Naive B cell (primary cell): ENCODE measurements around the gene RPS21. TPM values are rescaled to one million over a fixed set of nuclear protein-coding genes. Genes with fewer than 3 reads are reported as not detected.

Experiments
- ATAC-seq, 2 donors: fragments of 150-1000 bp; cut with Tn5 transposase; 2 replicates each; pipeline ENCODE4 v1.10.0; 2021; ENCODE audit warnings: low read depth in 2 of 2, mild to moderate bottlenecking in 2 of 2, moderate library complexity in 2 of 2
- DNase-seq: peaks from one replicate; pipeline ENCODE4 v3.0.0; 2022
- H3K27ac Mint-ChIP-seq, 6 donors: one replicate each; pipeline ENCODE4 v1.8.0; 2020 to 2022; ENCODE audit warnings: mild to moderate bottlenecking in 6 of 6, mixed read lengths in 6 of 6, moderate library complexity in 5 of 6, inconsistent platforms in 2 of 6
- H3K27me3 Mint-ChIP-seq, 3 donors: one replicate each; pipeline ENCODE4 v1.8.0; 2021 to 2022; ENCODE audit warnings: mixed read lengths in 3 of 3, mild to moderate bottlenecking in 1 of 3
- H3K36me3 Mint-ChIP-seq, 2 donors: one replicate each; pipeline ENCODE4 v1.8.0; 2020 to 2022; ENCODE audit warnings: mixed read lengths in 2 of 2, inconsistent platforms in 1 of 2, mild to moderate bottlenecking in 1 of 2
- H3K4me1 Mint-ChIP-seq, 3 donors: one replicate each; pipeline ENCODE4 v1.8.0; 2020 to 2022; ENCODE audit warnings: mixed read lengths in 3 of 3, inconsistent platforms in 1 of 3, mild to moderate bottlenecking in 1 of 3, moderate library complexity in 1 of 3
- H3K4me3 Mint-ChIP-seq, 8 donors: one replicate each; pipeline ENCODE4 v1.8.0; 2020 to 2022; ENCODE audit warnings: mild to moderate bottlenecking in 8 of 8, mixed read lengths in 8 of 8, moderate library complexity in 8 of 8, inconsistent platforms in 2 of 8
- H3K9me3 Mint-ChIP-seq, 7 donors: one replicate each; pipeline ENCODE4 v1.8.0; 2020 to 2022; ENCODE audit warnings: mixed read lengths in 7 of 7, mild to moderate bottlenecking in 5 of 7, inconsistent platforms in 2 of 7, moderate library complexity in 1 of 7
- polyA plus RNA-seq, 6 donors: library from polyadenylated mRNA; unstranded; fragments of 300-500 nt; fragmentation: Illumina TruSeq; gene quantifications; one replicate each; pipeline ENCODE4 v1.2.3, GENCODE V29; 2021; ENCODE audit warnings: low read depth in 6 of 6

Gene RPS21
- polyA plus RNA-seq = 1,000 to 10,000 TPM; 1,712 to 3,127 (median 2,557) TPM

GRCh38 chr20:62386383-62387218 lies at the start of gene RPS21:
Gene RPS21, plus strand, starts transcription at chr20:62387103. Its CDS starts 236 bp downstream, at chr20:62387339.
- H3K27ac Mint-ChIP-seq = peak within 1 kb of the TSS; percentile 91 to 99 (median 96)
- H3K4me3 Mint-ChIP-seq = peak within 1 kb of the TSS; percentile 88 to 96 (median 92)
- H3K27me3 Mint-ChIP-seq = no peaks in the 10 kb centered on the region
- peak; percentile 91 for DNase-seq
- H3K4me1 Mint-ChIP-seq = peaks cover 30 to 63% (median 59%) of the 10 kb centered on the region in 3 donors
- H3K9me3 Mint-ChIP-seq = peaks cover 0 to 6% (median 0%) of the 10 kb centered on the region in 7 donors
- peak; percentile 92 to 93 for ATAC-seq
- peaks cover 6 to 8% of the 10 kb centered on the region in 2 donors for H3K36me3 Mint-ChIP-seq

- peak overlapping the region; percentile 66 to 87 (median 84) for H3K4me3 Mint-ChIP-seq
- H3K4me1 Mint-ChIP-seq = peaks cover 42 to 51% (median 48%) of the 10 kb centered on the region in 3 donors
- no peaks in the 10 kb centered on the region for H3K27me3 Mint-ChIP-seq
- H3K36me3 Mint-ChIP-seq = peaks cover 0 to 7% of the 10 kb centered on the region in 2 donors
- peak overlapping the region; percentile 93 to 99 (median 98) for H3K27ac Mint-ChIP-seq
- H3K9me3 Mint-ChIP-seq = no peaks in the 10 kb centered on the region
- DNase-seq (peak; percentile 83), ATAC-seq (peak; percentile 73 to 75)
These were observed 49.2 kb upstream of the RPS21 start for GRCh38 chr20:62337558-62338293.

GRCh38 chr20:62338294-62338620 lies 48.6 kb upstream of the RPS21 start:
- Mint-ChIP-seq H3K27ac (peak overlapping the region; percentile 93 to 99 (median 98)), H3K4me3 (peak overlapping the region; percentile 64 to 87 (median 84)), H3K36me3 (peaks cover 0 to 7% of the 10 kb centered on the region in 2 donors), H3K27me3 (no peaks in the 10 kb centered on the region), H3K4me1 (peaks cover 42 to 51% (median 48%) of the 10 kb centered on the region in 3 donors), H3K9me3 (no peaks in the 10 kb centered on the region)
- DNase-seq (no peak), ATAC-seq (no peak)

- Mint-ChIP-seq H3K4me1 (peaks cover 42 to 51% (median 48%) of the 10 kb centered on the region in 3 donors), H3K9me3 (no peaks in the 10 kb centered on the region), H3K27me3 (no peaks in the 10 kb centered on the region), H3K27ac (peak overlapping the region; percentile 96 to 99 (median 98)), H3K36me3 (peaks cover 0 to 7% of the 10 kb centered on the region in 2 donors), H3K4me3 (peak overlapping the region; percentile 79 to 93 (median 88))
- peak; percentile 66 for ATAC-seq
- DNase-seq = peak; percentile 83
These were observed 47.2 kb upstream of the RPS21 start for GRCh38 chr20:62339647-62340062.

GRCh38 chr20:62342910-62343309 lies 44.0 kb upstream of the RPS21 start:
- no peak for DNase-seq
- no peaks in the 10 kb centered on the region for H3K27me3 Mint-ChIP-seq
- no peak for ATAC-seq

GRCh38 chr20:62344092-62344491 lies 42.8 kb upstream of the RPS21 start:
- Mint-ChIP-seq H3K4me3 (no peak overlapping the region), H3K27me3 (no peaks in the 10 kb centered on the region), H3K27ac (no peak overlapping the region), H3K36me3 (peaks cover 0 to 19% of the 10 kb centered on the region in 2 donors), H3K4me1 (peaks cover 9 to 13% (median 10%) of the 10 kb centered on the region in 3 donors), H3K9me3 (peaks cover 0 to 4% (median 0%) of the 10 kb centered on the region in 7 donors)
- DNase-seq (no peak), ATAC-seq (no peak)

More at GRCh38 chr20:62342910-62343309, 44.0 kb upstream of the RPS21 start:
- H3K4me1 Mint-ChIP-seq = peaks cover 14 to 25% (median 20%) of the 10 kb centered on the region in 3 donors
- H3K27ac Mint-ChIP-seq = peak overlapping the region in 1 of 6 donors; percentile 47
- H3K36me3 Mint-ChIP-seq = peaks cover 0 to 7% of the 10 kb centered on the region in 2 donors
- H3K9me3 Mint-ChIP-seq = no peaks in the 10 kb centered on the region
- H3K4me3 Mint-ChIP-seq = no peak overlapping the region

GRCh38 chr20:62344782-62345181 lies 42.1 kb upstream of the RPS21 start:
- peaks cover 0 to 23% of the 10 kb centered on the region in 2 donors for H3K36me3 Mint-ChIP-seq
- no peak overlapping the region for H3K27ac Mint-ChIP-seq
- ATAC-seq (no peak), DNase-seq (no peak)
- peaks cover 7 to 9% (median 8%) of the 10 kb centered on the region in 3 donors for H3K4me1 Mint-ChIP-seq
- no peaks in the 10 kb centered on the region for H3K27me3 Mint-ChIP-seq
- peaks cover 0 to 4% (median 0%) of the 10 kb centered on the region in 7 donors for H3K9me3 Mint-ChIP-seq
- no peak overlapping the region for H3K4me3 Mint-ChIP-seq

- Mint-ChIP-seq H3K36me3 (peaks cover 0 to 18% of the 10 kb centered on the region in 2 donors), H3K27ac (no peak overlapping the region), H3K9me3 (peaks cover 0 to 4% (median 0%) of the 10 kb centered on the region in 7 donors), H3K4me1 (peaks cover 2 to 5% (median 3%) of the 10 kb centered on the region in 3 donors), H3K4me3 (no peak overlapping the region), H3K27me3 (no peaks in the 10 kb centered on the region)
- ATAC-seq (no peak), DNase-seq (no peak)
These were observed 41.1 kb upstream of the RPS21 start for GRCh38 chr20:62345681-62346370.

GRCh38 chr20:62346398-62347150 lies 40.3 kb upstream of the RPS21 start:
- H3K36me3 Mint-ChIP-seq = peaks cover 0 to 18% of the 10 kb centered on the region in 2 donors
- no peak overlapping the region for H3K27ac Mint-ChIP-seq
- H3K27me3 Mint-ChIP-seq = no peaks in the 10 kb centered on the region
- peaks cover 2 to 5% (median 3%) of the 10 kb centered on the region in 3 donors for H3K4me1 Mint-ChIP-seq
- DNase-seq = no peak
- H3K9me3 Mint-ChIP-seq = peaks cover 0 to 4% (median 0%) of the 10 kb centered on the region in 7 donors
- ATAC-seq = no peak
- no peak overlapping the region for H3K4me3 Mint-ChIP-seq

- H3K36me3 Mint-ChIP-seq = peaks cover 0 to 18% of the 10 kb centered on the region in 2 donors
- H3K27ac Mint-ChIP-seq = no peak overlapping the region
- DNase-seq = no peak
- peaks cover 2 to 5% (median 3%) of the 10 kb centered on the region in 3 donors for H3K4me1 Mint-ChIP-seq
- no peak overlapping the region for H3K4me3 Mint-ChIP-seq
- no peaks in the 10 kb centered on the region for H3K27me3 Mint-ChIP-seq
- H3K9me3 Mint-ChIP-seq = peaks cover 0 to 4% (median 0%) of the 10 kb centered on the region in 7 donors
- no peak for ATAC-seq
These were observed 39.8 kb upstream of the RPS21 start for GRCh38 chr20:62347151-62347404.

- ATAC-seq (no peak), DNase-seq (no peak)
These were observed 39.5 kb upstream of the RPS21 start for GRCh38 chr20:62347445-62347844.

GRCh38 chr20:62348604-62349003 lies 38.3 kb upstream of the RPS21 start:
- ATAC-seq = no peak

More at GRCh38 chr20:62347445-62347844, 39.5 kb upstream of the RPS21 start:
- H3K27me3 Mint-ChIP-seq = no peaks in the 10 kb centered on the region
- peaks cover 2 to 5% (median 3%) of the 10 kb centered on the region in 3 donors for H3K4me1 Mint-ChIP-seq
- no peak overlapping the region for H3K4me3 Mint-ChIP-seq
- H3K27ac Mint-ChIP-seq = no peak overlapping the region
- H3K36me3 Mint-ChIP-seq = peaks cover 0 to 18% of the 10 kb centered on the region in 2 donors
- H3K9me3 Mint-ChIP-seq = peaks cover 0 to 4% (median 0%) of the 10 kb centered on the region in 7 donors

More at GRCh38 chr20:62348604-62349003, 38.3 kb upstream of the RPS21 start:
- DNase-seq = no peak
- H3K4me1 Mint-ChIP-seq = peaks cover 2 to 5% (median 3%) of the 10 kb centered on the region in 3 donors
- H3K27ac Mint-ChIP-seq = peak overlapping the region in 1 of 6 donors; percentile 47
- H3K9me3 Mint-ChIP-seq = peaks cover 0 to 4% (median 0%) of the 10 kb centered on the region in 7 donors
- no peaks in the 10 kb centered on the region for H3K27me3 Mint-ChIP-seq
- peaks cover 0 to 18% of the 10 kb centered on the region in 2 donors for H3K36me3 Mint-ChIP-seq
- H3K4me3 Mint-ChIP-seq = peak overlapping the region in 1 of 8 donors; percentile 44
